HepG2 (cell line): ENCODE measurements around the gene PPOX. TPM values are rescaled to one million over a fixed set of nuclear protein-coding genes. Genes with fewer than 3 reads are reported as not detected.

Experiments used
- ATAC-seq: fragments of 200-7000 bp; cut with Tn5 transposase; 3 replicates; pipeline ENCODE4 v1.9.1; 2020; ENCODE audit warnings: mild to moderate bottlenecking, moderate library complexity
- BruUV-seq: library from RNA; stranded (reverse); fragments of 400-500 nt; replicated peaks from 2 replicates; lab custom pipeline; 2021; lab: Mats Ljungman, UMichigan
- CTCF ChIA-PET: fragments of 300-600 bp; formaldehyde crosslinking; extraction: SDS; loops from one replicate; lab custom pipeline; 2021; ENCODE audit warnings: low total read pairs, inconsistent platforms, low intra/inter-chr PET ratio; lab: Yijun Ruan, JAX
- POLR2A ChIA-PET: fragments of 350-600 bp; sonication (Branson Sonifier 250); formaldehyde crosslinking; loops from one replicate; lab custom pipeline; 2020; ENCODE audit warnings: antibody characterized with exemption, inconsistent platforms; lab: Yijun Ruan, JAX
- DNase-seq: peaks from one replicate; pipeline ENCODE4 v3.0.0-alpha.2; 2015; ENCODE audit warnings: low spot score
- FAIRE-seq: peaks from 3 replicates; lab custom pipeline; 2011; peaks lifted over from hg19 to GRCh38; lab: Jason Lieb, UNC
- H2AFZ ChIP-seq: one replicate; pipeline ENCODE4 v1.6.1; 2011; ENCODE audit warnings: low read length, inconsistent platforms
- H3K27ac ChIP-seq: fragments of 300-600 bp; 3 replicates; pipeline ENCODE4 v1.8.0; 2011; ENCODE audit warnings: mixed run types, mild to moderate bottlenecking, mixed read lengths, low read length, inconsistent platforms; ENCODE audit not compliant: insufficient read depth; ENCODE audit errors: extremely low read length
- H3K27me3 ChIP-seq, 2 experiments: fragments of 200-600 bp in 1 of 2; 2 replicates in 1 of 2; 3 replicates in 1 of 2; pipeline versions ENCODE4 v1.6.0 to v1.8.0; 2011; ENCODE audit warnings: low read length in 2 of 2, mild to moderate bottlenecking in 2 of 2, moderate library complexity in 2 of 2, inconsistent platforms in 1 of 2; ENCODE audit not compliant: insufficient read depth in 2 of 2, control insufficient read depth in 1 of 2
- H3K36me3 ChIP-seq, 2 experiments: fragments of 200-600 bp in 1 of 2; replicated peaks in 1 of 2; 2 replicates in 1 of 2; 3 replicates in 1 of 2; pipeline versions ENCODE4 v1.5.1 to v1.8.0; 2011; ENCODE audit warnings: low read length in 2 of 2, inconsistent platforms in 1 of 2; ENCODE audit not compliant: insufficient read depth in 2 of 2, control insufficient read depth in 1 of 2
- H3K4me1 ChIP-seq: 2 replicates; pipeline ENCODE4 v1.5.1; 2012; ENCODE audit warnings: low read length, inconsistent platforms; ENCODE audit not compliant: insufficient read depth
- H3K4me2 ChIP-seq: 2 replicates; pipeline ENCODE4 v1.6.0; 2011; ENCODE audit warnings: low read depth, low read length, inconsistent platforms
- H3K4me3 ChIP-seq, 3 experiments: fragments of 200-600 bp in 1 of 3; sonication (generic), shearing (Covaris generic) in 1 of 3; replicated peaks in 1 of 3; 2 replicates each; pipeline ENCODE4 v1.5.1; 2011 to 2016; ENCODE audit warnings: low read length in 3 of 3, inconsistent platforms in 2 of 3, low read depth in 2 of 3, mild to moderate bottlenecking in 2 of 3, control low read depth in 1 of 3, mixed read lengths in 1 of 3; ENCODE audit not compliant: insufficient read depth in 1 of 3
- H3K79me2 ChIP-seq: one replicate; pipeline ENCODE4 v1.6.1; 2011; ENCODE audit warnings: low read length, inconsistent platforms; ENCODE audit not compliant: insufficient read depth
- H3K9ac ChIP-seq: 2 replicates; pipeline ENCODE4 v1.6.0; 2011; ENCODE audit warnings: mild to moderate bottlenecking, low read depth, low read length, inconsistent platforms; ENCODE audit not compliant: insufficient read depth
- H3K9me3 ChIP-seq: 2 replicates; pipeline ENCODE4 v1.5.1; 2012; ENCODE audit warnings: mild to moderate bottlenecking, low read length
- H4K20me1 ChIP-seq: 2 replicates; pipeline ENCODE4 v1.6.0; 2011; ENCODE audit warnings: inconsistent platforms, mild to moderate bottlenecking, low read length, moderate library complexity; ENCODE audit not compliant: insufficient read depth
- GMEB1 ChIP-seq: sonication (generic); formaldehyde crosslinking; IDR thresholded peaks from 2 replicates; pipeline ENCODE4 v1.5.1; 2020; ENCODE audit warnings: missing genetic modification reagents, mild to moderate bottlenecking, borderline replicate concordance
- KLF13 ChIP-seq: sonication (generic); formaldehyde crosslinking; IDR thresholded peaks from 2 replicates; pipeline ENCODE4 v1.4.0; 2020; ENCODE audit warnings: mild to moderate bottlenecking, missing genetic modification reagents
- TBX2 ChIP-seq: sonication (generic); formaldehyde crosslinking; IDR thresholded peaks from 2 replicates; pipeline ENCODE4 v1.5.0; 2020; ENCODE audit warnings: missing genetic modification reagents, mild to moderate bottlenecking, borderline replicate concordance
- ZNF44 ChIP-seq: sonication (generic); formaldehyde crosslinking; IDR thresholded peaks from 2 replicates; pipeline ENCODE4 v1.5.1; 2020; ENCODE audit warnings: mild to moderate bottlenecking, missing genetic modification reagents
- ZNF451 ChIP-seq: sonication (generic); formaldehyde crosslinking; IDR thresholded peaks from 2 replicates; pipeline ENCODE4 v1.5.0; 2020; ENCODE audit warnings: mild to moderate bottlenecking, missing genetic modification reagents
- ZNF605 ChIP-seq: sonication (generic); formaldehyde crosslinking; IDR thresholded peaks from 2 replicates; pipeline ENCODE4 v1.8.0; 2022; ENCODE audit warnings: mild to moderate bottlenecking, missing genetic modification reagents
- WGBS: methylation state at CpG from one replicate; pipeline ENCODE4 v1.1.6; 2017; ENCODE audit warnings: low lambda C conversion rate; 5-methylcytosine and 5-hydroxymethylcytosine counted together
- in situ Hi-C: cut with HindIII; loops from 2 replicates; pipeline ENCODE4 v1.10.0; 2017; ENCODE audit warnings: low pct_unique_long_range_greater_than_20kb; ENCODE audit not compliant: extremely low pct_ligation_motif_present
- intact Hi-C: fragments of 100-400 bp; cut with micrococcal nuclease; formaldehyde crosslinking; loops from one replicate; pipeline ENCODE4 v1.10.0; 2022; ENCODE audit not compliant: unreplicated experiment
- polyA plus RNA-seq, 8 experiments: library from polyadenylated mRNA; depleted of rRNA in 3 of 8; stranded (reverse) in 7 of 8; unstranded in 1 of 8; fragments of >200 nt; fragmentation: Illumina TruSeq in 4 of 8; extraction: Trizol in 4 of 8; gene quantifications; 2 replicates each; pipeline versions ENCODE4 v1.2.1 to v1.2.3, GENCODE V29; 2011 to 2016; ENCODE audit warnings: low read depth in 4 of 8, missing spikeins in 1 of 8, mixed read lengths in 1 of 8; ENCODE audit not compliant: insufficient read depth in 1 of 8
- total RNA-seq, 5 experiments: library from RNA; depleted of rRNA; stranded (reverse); fragments of >200 nt; fragmentation: Illumina TruSeq; extraction: Trizol; gene quantifications; 2 replicates each; pipeline ENCODE4 v1.2.3, GENCODE V29; 2016; ENCODE audit warnings: low read depth in 1 of 5
- TF ChIP-seq, protein P1 (sequence below): sonication (generic); formaldehyde crosslinking; IDR thresholded peaks from 2 replicates; pipeline ENCODE4 v1.5.1; 2020; ENCODE audit warnings: mild to moderate bottlenecking, moderate library complexity, missing genetic modification reagents
- TF ChIP-seq, protein P2 (sequence below): sonication (generic); formaldehyde crosslinking; IDR thresholded peaks from 2 replicates; pipeline ENCODE4 v1.4.0; 2020; ENCODE audit warnings: missing genetic modification reagents
- TF ChIP-seq, protein P3 (sequence below): sonication (generic); formaldehyde crosslinking; IDR thresholded peaks from 2 replicates; pipeline ENCODE4 v1.5.0; 2020; ENCODE audit warnings: mild to moderate bottlenecking, missing genetic modification reagents
- TF ChIP-seq, protein P4 (sequence below): sonication (generic); formaldehyde crosslinking; IDR thresholded peaks from 2 replicates; pipeline ENCODE4 v1.5.0; 2020; ENCODE audit warnings: mild to moderate bottlenecking, missing genetic modification reagents

Gene PPOX
- total and polyA plus RNA-seq, 2 of the 13 experiments (the other 11 are each of a cell fraction or from before 2014, with no cell fraction given) = 15.5 to 27.7 TPM

- DNase-seq = peak; percentile 56
- Histone ChIP-seq H3K4me3 (peak overlapping the region; percentile 54 to 85 (median 56)), H2AFZ (no peak overlapping the region), H3K79me2 (peaks cover 9% of the 10 kb centered on the region), H3K36me3 (peaks cover 0 to 2% of the 10 kb centered on the region in 2 experiments; a peak in 1 of 5 replicates), H4K20me1 (no peaks in the 10 kb centered on the region), H3K27ac (no peak overlapping the region), H3K27me3 (no peaks in the 10 kb centered on the region; a peak in 1 of 5 replicates), H3K4me2 (peak overlapping the region; percentile 98), H3K4me1 (peaks cover 68% of the 10 kb centered on the region), H3K9ac (peak overlapping the region; percentile 56), H3K9me3 (no peaks in the 10 kb centered on the region)
- intact Hi-C loops = loop anchor here (1.0 kb wide), 1 partner anchor 27 kb away; no protein-coding TSS in a partner anchor
- BruUV-seq = no TSS peak
- 2% methylated on average over 7 of the region's 20 CpGs for WGBS
- ChIA-PET POLR2A (interaction anchor here (0.9 to 3.5 kb wide), 13 partner anchors 18 to 202 kb away, joined by 3 to 44 read pairs (median 4); partner anchors contain the start of genes APOA2, B4GALT3, CFAP126 and PPOX), CTCF (no interaction called here)
- FAIRE-seq = no peak
- in situ Hi-C loops = loop anchor here (5.0 kb wide), 1 partner anchor 184 kb away; no protein-coding TSS in a partner anchor
- peak; percentile 60 for ATAC-seq
- peak; percentile 24; the same call in 1 of the 2 replicates for TF ChIP-seq TBX2 (CRISPR knock-in tag)
- TF ChIP-seq ZNF605 (CRISPR knock-in tag) = peak; percentile 62; the same call in 1 of the 2 replicates
- 0 out of 2 replicates have a peak, but pooled peaks have one; percentile 52 for TF ChIP-seq ZNF44
- TF ChIP-seq, protein P1, sequence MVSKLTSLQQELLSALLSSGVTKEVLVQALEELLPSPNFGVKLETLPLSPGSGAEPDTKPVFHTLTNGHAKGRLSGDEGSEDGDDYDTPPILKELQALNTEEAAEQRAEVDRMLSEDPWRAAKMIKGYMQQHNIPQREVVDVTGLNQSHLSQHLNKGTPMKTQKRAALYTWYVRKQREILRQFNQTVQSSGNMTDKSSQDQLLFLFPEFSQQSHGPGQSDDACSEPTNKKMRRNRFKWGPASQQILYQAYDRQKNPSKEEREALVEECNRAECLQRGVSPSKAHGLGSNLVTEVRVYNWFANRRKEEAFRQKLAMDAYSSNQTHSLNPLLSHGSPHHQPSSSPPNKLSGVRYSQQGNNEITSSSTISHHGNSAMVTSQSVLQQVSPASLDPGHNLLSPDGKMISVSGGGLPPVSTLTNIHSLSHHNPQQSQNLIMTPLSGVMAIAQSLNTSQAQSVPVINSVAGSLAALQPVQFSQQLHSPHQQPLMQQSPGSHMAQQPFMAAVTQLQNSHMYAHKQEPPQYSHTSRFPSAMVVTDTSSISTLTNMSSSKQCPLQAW = peak; percentile 58; the same call in 1 of the 2 replicates
- TF ChIP-seq KLF13 = no peak
- peak; percentile 58; the same call in 1 of the 2 replicates for TF ChIP-seq ZNF451 (CRISPR knock-in tag)
- TF ChIP-seq, protein P2, sequence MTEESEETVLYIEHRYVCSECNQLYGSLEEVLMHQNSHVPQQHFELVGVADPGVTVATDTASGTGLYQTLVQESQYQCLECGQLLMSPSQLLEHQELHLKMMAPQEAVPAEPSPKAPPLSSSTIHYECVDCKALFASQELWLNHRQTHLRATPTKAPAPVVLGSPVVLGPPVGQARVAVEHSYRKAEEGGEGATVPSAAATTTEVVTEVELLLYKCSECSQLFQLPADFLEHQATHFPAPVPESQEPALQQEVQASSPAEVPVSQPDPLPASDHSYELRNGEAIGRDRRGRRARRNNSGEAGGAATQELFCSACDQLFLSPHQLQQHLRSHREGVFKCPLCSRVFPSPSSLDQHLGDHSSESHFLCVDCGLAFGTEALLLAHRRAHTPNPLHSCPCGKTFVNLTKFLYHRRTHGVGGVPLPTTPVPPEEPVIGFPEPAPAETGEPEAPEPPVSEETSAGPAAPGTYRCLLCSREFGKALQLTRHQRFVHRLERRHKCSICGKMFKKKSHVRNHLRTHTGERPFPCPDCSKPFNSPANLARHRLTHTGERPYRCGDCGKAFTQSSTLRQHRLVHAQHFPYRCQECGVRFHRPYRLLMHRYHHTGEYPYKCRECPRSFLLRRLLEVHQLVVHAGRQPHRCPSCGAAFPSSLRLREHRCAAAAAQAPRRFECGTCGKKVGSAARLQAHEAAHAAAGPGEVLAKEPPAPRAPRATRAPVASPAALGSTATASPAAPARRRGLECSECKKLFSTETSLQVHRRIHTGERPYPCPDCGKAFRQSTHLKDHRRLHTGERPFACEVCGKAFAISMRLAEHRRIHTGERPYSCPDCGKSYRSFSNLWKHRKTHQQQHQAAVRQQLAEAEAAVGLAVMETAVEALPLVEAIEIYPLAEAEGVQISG (CRISPR knock-in tag) = peak; percentile 29; the same call in 1 of the 2 replicates
- peak; percentile 39; the same call in 1 of the 2 replicates for TF ChIP-seq GMEB1 (CRISPR knock-in tag)
- TF ChIP-seq, protein P3, sequence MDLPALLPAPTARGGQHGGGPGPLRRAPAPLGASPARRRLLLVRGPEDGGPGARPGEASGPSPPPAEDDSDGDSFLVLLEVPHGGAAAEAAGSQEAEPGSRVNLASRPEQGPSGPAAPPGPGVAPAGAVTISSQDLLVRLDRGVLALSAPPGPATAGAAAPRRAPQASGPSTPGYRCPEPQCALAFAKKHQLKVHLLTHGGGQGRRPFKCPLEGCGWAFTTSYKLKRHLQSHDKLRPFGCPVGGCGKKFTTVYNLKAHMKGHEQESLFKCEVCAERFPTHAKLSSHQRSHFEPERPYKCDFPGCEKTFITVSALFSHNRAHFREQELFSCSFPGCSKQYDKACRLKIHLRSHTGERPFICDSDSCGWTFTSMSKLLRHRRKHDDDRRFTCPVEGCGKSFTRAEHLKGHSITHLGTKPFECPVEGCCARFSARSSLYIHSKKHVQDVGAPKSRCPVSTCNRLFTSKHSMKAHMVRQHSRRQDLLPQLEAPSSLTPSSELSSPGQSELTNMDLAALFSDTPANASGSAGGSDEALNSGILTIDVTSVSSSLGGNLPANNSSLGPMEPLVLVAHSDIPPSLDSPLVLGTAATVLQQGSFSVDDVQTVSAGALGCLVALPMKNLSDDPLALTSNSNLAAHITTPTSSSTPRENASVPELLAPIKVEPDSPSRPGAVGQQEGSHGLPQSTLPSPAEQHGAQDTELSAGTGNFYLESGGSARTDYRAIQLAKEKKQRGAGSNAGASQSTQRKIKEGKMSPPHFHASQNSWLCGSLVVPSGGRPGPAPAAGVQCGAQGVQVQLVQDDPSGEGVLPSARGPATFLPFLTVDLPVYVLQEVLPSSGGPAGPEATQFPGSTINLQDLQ (CRISPR knock-in tag) = no peak
- TF ChIP-seq, protein P4, sequence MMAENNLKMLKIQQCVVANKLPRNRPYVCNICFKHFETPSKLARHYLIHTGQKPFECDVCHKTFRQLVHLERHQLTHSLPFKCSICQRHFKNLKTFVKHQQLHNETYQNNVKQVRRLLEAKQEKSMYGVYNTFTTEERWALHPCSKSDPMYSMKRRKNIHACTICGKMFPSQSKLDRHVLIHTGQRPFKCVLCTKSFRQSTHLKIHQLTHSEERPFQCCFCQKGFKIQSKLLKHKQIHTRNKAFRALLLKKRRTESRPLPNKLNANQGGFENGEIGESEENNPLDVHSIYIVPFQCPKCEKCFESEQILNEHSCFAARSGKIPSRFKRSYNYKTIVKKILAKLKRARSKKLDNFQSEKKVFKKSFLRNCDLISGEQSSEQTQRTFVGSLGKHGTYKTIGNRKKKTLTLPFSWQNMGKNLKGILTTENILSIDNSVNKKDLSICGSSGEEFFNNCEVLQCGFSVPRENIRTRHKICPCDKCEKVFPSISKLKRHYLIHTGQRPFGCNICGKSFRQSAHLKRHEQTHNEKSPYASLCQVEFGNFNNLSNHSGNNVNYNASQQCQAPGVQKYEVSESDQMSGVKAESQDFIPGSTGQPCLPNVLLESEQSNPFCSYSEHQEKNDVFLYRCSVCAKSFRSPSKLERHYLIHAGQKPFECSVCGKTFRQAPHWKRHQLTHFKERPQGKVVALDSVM (CRISPR knock-in tag) = 0 out of 2 replicates have a peak, but pooled peaks have one; percentile 24
Measured at GRCh38 chr1:161198194-161198896, 32.1 kb downstream of the PPOX start.
